MM.1S (cell line): ENCODE results near the gene LRRC70.

Experiments used
- DNase-seq: peaks from one replicate; pipeline ENCODE4 v3.0.0-alpha.2; 2015
- H2AFZ ChIP-seq: fragments of 300-600 bp; sonication (generic); 2 replicates; pipeline ENCODE4 v1.6.0; 2016; ENCODE audit warnings: antibody characterized with exemption, low read length
- H3F3A ChIP-seq: fragments of 300-600 bp; sonication (generic); 2 replicates; pipeline ENCODE4 v1.6.1; 2016; ENCODE audit warnings: mild to moderate bottlenecking, antibody characterized with exemption, low read length, moderate library complexity, mixed read lengths; ENCODE audit not compliant: insufficient read depth
- H3K27ac ChIP-seq: fragments of 300-600 bp; sonication (generic); 2 replicates; pipeline ENCODE4 v1.5.1; 2016; ENCODE audit warnings: mild to moderate bottlenecking, low read length
- H3K27me3 ChIP-seq: fragments of 300-600 bp; sonication (generic); replicated peaks from 2 replicates; pipeline ENCODE4 v1.6.0; 2016; ENCODE audit warnings: low read length; ENCODE audit not compliant: insufficient read depth
- H3K36me3 ChIP-seq: fragments of 300-600 bp; sonication (generic); replicated peaks from 2 replicates; pipeline ENCODE4 v1.6.1; 2016; ENCODE audit warnings: mild to moderate bottlenecking, low read length, mixed read lengths; ENCODE audit not compliant: insufficient read depth
- H3K4me1 ChIP-seq: fragments of 300-600 bp; sonication (generic); 2 replicates; pipeline ENCODE4 v1.6.1; 2016; ENCODE audit warnings: low read length, mixed read lengths
- H3K4me2 ChIP-seq: fragments of 300-600 bp; sonication (generic); 2 replicates; pipeline ENCODE4 v1.6.0; 2016; ENCODE audit warnings: low read depth, low read length
- H3K4me3 ChIP-seq: fragments of 300-600 bp; sonication (generic); 2 replicates; pipeline ENCODE4 v1.5.1; 2016; ENCODE audit warnings: low read length, mixed read lengths
- H3K79me2 ChIP-seq: fragments of 300-600 bp; sonication (generic); 2 replicates; pipeline ENCODE4 v1.6.1; 2016; ENCODE audit warnings: mixed run types, low read length, mixed read lengths
- H3K9ac ChIP-seq: fragments of 300-600 bp; sonication (generic); 2 replicates; pipeline ENCODE4 v1.6.1; 2016; ENCODE audit warnings: low read length, mixed read lengths
- H3K9me2 ChIP-seq: fragments of 300-600 bp; sonication (generic); replicated peaks from 2 replicates; pipeline ENCODE4 v1.6.1; 2016; ENCODE audit warnings: mild to moderate bottlenecking, low read length, mixed read lengths; ENCODE audit not compliant: insufficient read depth
- H3K9me3 ChIP-seq: fragments of 300-600 bp; sonication (generic); replicated peaks from 2 replicates; pipeline ENCODE4 v1.6.1; 2016; ENCODE audit warnings: mild to moderate bottlenecking, low read length, mixed read lengths; ENCODE audit not compliant: insufficient read depth
- H4K20me1 ChIP-seq: fragments of 300-600 bp; sonication (generic); 2 replicates; pipeline ENCODE4 v1.6.1; 2016; ENCODE audit warnings: mild to moderate bottlenecking, low read length, moderate library complexity, mixed read lengths; ENCODE audit not compliant: insufficient read depth
- EZH2 ChIP-seq: fragments of 300-600 bp; sonication (generic); optimal IDR thresholded peaks from 2 replicates; pipeline ENCODE3; 2017; ENCODE audit warnings: low read depth, mild to moderate bottlenecking, antibody characterized with exemption, low read length, mixed read lengths
- EZH2phosphoT487 ChIP-seq: fragments of 300-600 bp; sonication (generic); IDR thresholded peaks from 2 replicates; pipeline ENCODE4 v1.6.1; 2018; ENCODE audit warnings: antibody characterized with exemption, low read length
- TF ChIP-seq, protein P1 (sequence below): fragments of 300-600 bp; sonication (generic); IDR thresholded peaks from 2 replicates; pipeline ENCODE4 v1.5.1; 2016; ENCODE audit warnings: antibody characterized with exemption, low read length, mixed read lengths

Gene LRRC70

DNA sequence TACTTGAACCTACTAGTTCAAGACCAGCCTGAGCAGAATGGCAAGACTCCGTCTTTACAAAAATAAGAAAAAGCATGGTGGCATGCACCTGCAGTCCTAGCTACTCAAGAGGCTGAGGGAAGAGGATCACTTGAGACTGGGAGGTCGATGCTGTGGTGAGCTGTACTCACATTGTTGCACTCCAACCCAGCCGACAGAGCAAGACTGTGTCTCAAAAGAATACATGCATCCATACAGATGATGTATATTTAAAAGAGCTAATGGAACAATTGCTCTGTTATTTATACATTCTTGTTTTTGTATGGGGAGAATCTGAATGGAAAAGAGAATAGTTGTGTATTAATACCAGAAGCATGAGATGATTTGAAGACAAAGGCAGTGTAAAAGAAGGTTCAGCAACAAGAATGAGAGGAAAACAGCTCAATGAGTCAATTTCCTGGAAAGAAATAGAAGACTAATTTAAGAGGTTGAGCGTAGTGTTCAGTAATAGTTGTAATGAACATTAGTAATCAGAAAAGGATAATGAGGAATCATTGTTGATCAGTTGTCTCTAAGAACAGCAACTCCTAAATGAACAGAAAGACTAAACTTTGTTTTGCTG, 1.9 kb upstream of the LRRC70 start:
- Histone ChIP-seq H2AFZ (no peak overlapping the region), H3K9ac (no peak overlapping the region), H3K9me2 (no peaks in the 10 kb centered on the region), H3K4me3 (no peak overlapping the region), H3K4me2 (no peak overlapping the region), H3K27ac (no peak overlapping the region), H3K27me3 (no peaks in the 10 kb centered on the region), H3F3A (peaks cover under 1% of the 10 kb centered on the region), H3K79me2 (peaks cover 9% of the 10 kb centered on the region; the same call in 1 of the 2 replicates), H3K36me3 (no peaks in the 10 kb centered on the region), H3K9me3 (no peaks in the 10 kb centered on the region), H4K20me1 (no peaks in the 10 kb centered on the region), H3K4me1 (peaks cover 31% of the 10 kb centered on the region)
- TF ChIP-seq, protein P1, sequence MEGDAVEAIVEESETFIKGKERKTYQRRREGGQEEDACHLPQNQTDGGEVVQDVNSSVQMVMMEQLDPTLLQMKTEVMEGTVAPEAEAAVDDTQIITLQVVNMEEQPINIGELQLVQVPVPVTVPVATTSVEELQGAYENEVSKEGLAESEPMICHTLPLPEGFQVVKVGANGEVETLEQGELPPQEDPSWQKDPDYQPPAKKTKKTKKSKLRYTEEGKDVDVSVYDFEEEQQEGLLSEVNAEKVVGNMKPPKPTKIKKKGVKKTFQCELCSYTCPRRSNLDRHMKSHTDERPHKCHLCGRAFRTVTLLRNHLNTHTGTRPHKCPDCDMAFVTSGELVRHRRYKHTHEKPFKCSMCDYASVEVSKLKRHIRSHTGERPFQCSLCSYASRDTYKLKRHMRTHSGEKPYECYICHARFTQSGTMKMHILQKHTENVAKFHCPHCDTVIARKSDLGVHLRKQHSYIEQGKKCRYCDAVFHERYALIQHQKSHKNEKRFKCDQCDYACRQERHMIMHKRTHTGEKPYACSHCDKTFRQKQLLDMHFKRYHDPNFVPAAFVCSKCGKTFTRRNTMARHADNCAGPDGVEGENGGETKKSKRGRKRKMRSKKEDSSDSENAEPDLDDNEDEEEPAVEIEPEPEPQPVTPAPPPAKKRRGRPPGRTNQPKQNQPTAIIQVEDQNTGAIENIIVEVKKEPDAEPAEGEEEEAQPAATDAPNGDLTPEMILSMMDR = no peak
- TF ChIP-seq EZH2 (no peak), EZH2phosphoT487 (no peak)
- DNase-seq = no peak

DNA sequence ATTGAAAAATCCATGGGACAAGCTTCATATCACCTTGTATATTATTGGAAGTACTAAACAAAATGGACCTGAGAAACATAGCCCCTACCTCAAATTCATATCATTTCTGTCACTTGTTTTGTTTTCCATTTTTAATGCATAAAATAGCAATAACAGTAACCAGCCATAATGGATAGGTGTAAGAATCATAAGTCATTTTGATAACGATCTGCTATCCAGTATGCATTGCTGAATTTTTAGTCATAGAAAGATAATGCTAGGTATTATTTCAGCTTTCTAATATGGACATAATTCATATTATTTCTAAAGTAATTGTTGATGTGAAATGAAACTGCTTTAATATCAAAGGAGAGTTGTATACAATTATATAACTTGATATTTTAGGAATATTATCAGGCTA, 1.1 kb upstream of the LRRC70 start:
- H3K27ac ChIP-seq = no peak overlapping the region
- H2AFZ ChIP-seq = no peak overlapping the region
- H3K9me2 ChIP-seq = no peaks in the 10 kb centered on the region
- peaks cover 9% of the 10 kb centered on the region; the same call in 1 of the 2 replicates for H3K79me2 ChIP-seq
- no peak overlapping the region for H3K4me2 ChIP-seq
- H3K36me3 ChIP-seq = no peaks in the 10 kb centered on the region
- H3K9me3 ChIP-seq = no peaks in the 10 kb centered on the region
- peaks cover 38% of the 10 kb centered on the region for H3K4me1 ChIP-seq
- no peaks in the 10 kb centered on the region for H3K27me3 ChIP-seq
- H4K20me1 ChIP-seq = no peaks in the 10 kb centered on the region
- H3F3A ChIP-seq = peaks cover 7% of the 10 kb centered on the region
- H3K4me3 ChIP-seq = no peak overlapping the region
- TF ChIP-seq EZH2 = no peak
- TF ChIP-seq, protein P1 = no peak
- TF ChIP-seq EZH2phosphoT487 = no peak
- no peak for DNase-seq
- H3K9ac ChIP-seq = no peak overlapping the region

DNA sequence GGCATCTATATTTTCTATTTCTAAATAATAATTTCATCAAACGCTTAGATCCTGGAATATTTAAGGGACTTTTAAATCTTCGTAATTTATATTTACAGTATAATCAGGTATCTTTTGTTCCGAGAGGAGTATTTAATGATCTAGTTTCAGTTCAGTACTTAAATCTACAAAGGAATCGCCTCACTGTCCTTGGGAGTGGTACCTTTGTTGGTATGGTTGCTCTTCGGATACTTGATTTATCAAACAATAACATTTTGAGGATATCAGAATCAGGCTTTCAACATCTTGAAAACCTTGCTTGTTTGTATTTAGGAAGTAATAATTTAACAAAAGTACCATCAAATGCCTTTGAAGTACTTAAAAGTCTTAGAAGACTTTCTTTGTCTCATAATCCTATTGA, 1.1 kb downstream of the LRRC70 start:
- Histone ChIP-seq H3K36me3 (no peaks in the 10 kb centered on the region), H3K4me3 (no peak overlapping the region), H3K27me3 (no peaks in the 10 kb centered on the region), H3F3A (peaks cover 8% of the 10 kb centered on the region), H4K20me1 (no peaks in the 10 kb centered on the region), H3K4me2 (peak overlapping the region; percentile 39; the same call in 1 of the 2 replicates), H2AFZ (no peak overlapping the region), H3K9ac (no peak overlapping the region), H3K4me1 (peaks cover 41% of the 10 kb centered on the region), H3K9me3 (no peaks in the 10 kb centered on the region), H3K9me2 (no peaks in the 10 kb centered on the region), H3K79me2 (peaks cover 9% of the 10 kb centered on the region; the same call in 1 of the 2 replicates), H3K27ac (no peak overlapping the region)
- no peak for DNase-seq
- TF ChIP-seq, protein P1 = no peak
- TF ChIP-seq EZH2phosphoT487 = no peak
- no peak for TF ChIP-seq EZH2
